HepG2 (cell line): Measurements from ENCODE around the gene METRN. TPM values are rescaled to one million over a fixed set of nuclear protein-coding genes. Genes with fewer than 3 reads are reported as not detected.
A peak's percentile ranks its signal among the peaks of the same experiment; 100 is the strongest.

ENCODE experiments used
- ATRX ChIP-seq: sonication (generic); formaldehyde crosslinking; IDR thresholded peaks from 2 replicates; pipeline ENCODE4 v1.4.0; 2020; ENCODE audit warnings: missing genetic modification reagents, borderline replicate concordance
- CENPBD1 ChIP-seq: sonication (generic); formaldehyde crosslinking; IDR thresholded peaks from 2 replicates; pipeline ENCODE4 v1.8.0; 2022; ENCODE audit warnings: missing genetic modification reagents, low read depth, mild to moderate bottlenecking, borderline replicate concordance
- CTCF ChIP-seq: sonication (generic); formaldehyde crosslinking; IDR thresholded peaks from 2 replicates; pipeline ENCODE4 v1.5.0; 2020; ENCODE audit warnings: mild to moderate bottlenecking, missing genetic modification reagents, moderate library complexity
- FOSL1 ChIP-seq: sonication (generic); formaldehyde crosslinking; IDR thresholded peaks from 2 replicates; pipeline ENCODE4 v1.9.0; 2021; ENCODE audit warnings: missing genetic modification reagents, borderline replicate concordance
- HIC2 ChIP-seq: sonication (generic); formaldehyde crosslinking; IDR thresholded peaks from 2 replicates; pipeline ENCODE4 v1.9.0; 2022; ENCODE audit warnings: low read depth, missing genetic modification reagents
- HMG20A ChIP-seq: IDR thresholded peaks from 2 replicates; pipeline ENCODE4 v1.6.1; 2016; ENCODE audit warnings: borderline replicate concordance
- HNRNPK ChIP-seq: fragments of 200-400 bp; formaldehyde crosslinking; IDR thresholded peaks from 2 replicates; pipeline ENCODE4 v1.6.1; 2018; ENCODE audit warnings: low read length, low read depth, moderate library complexity, mild to moderate bottlenecking; ENCODE audit not compliant: poor library complexity, severe bottlenecking
- KAT7 ChIP-seq: IDR thresholded peaks from 2 replicates; pipeline ENCODE4 v1.6.1; 2018; ENCODE audit warnings: borderline replicate concordance, missing compliant biosample characterization
- NAIF1 ChIP-seq: sonication (generic); formaldehyde crosslinking; IDR thresholded peaks from 2 replicates; pipeline ENCODE4 v1.5.0; 2020; ENCODE audit warnings: mild to moderate bottlenecking, missing genetic modification reagents, borderline replicate concordance
- RFX3 ChIP-seq: IDR thresholded peaks from 2 replicates; pipeline ENCODE4 v1.6.1; 2016; ENCODE audit warnings: missing biosample characterization, missing genetic modification reagents
- SMAD9 ChIP-seq: sonication (generic); formaldehyde crosslinking; IDR thresholded peaks from 2 replicates; pipeline ENCODE4 v1.5.1; 2020; ENCODE audit warnings: mild to moderate bottlenecking, missing genetic modification reagents
- SP4 ChIP-seq: sonication (generic); formaldehyde crosslinking; IDR thresholded peaks from 2 replicates; pipeline ENCODE4 v1.8.1; 2023; ENCODE audit warnings: mild to moderate bottlenecking, missing genetic modification reagents
- TBP ChIP-seq: sonication (generic); formaldehyde crosslinking; IDR thresholded peaks from 2 replicates; pipeline ENCODE4 v1.5.0; 2020; ENCODE audit warnings: missing genetic modification reagents
- ZBTB20 ChIP-seq: sonication (generic); formaldehyde crosslinking; IDR thresholded peaks from 2 replicates; pipeline ENCODE4 v1.8.1; 2023; ENCODE audit warnings: missing genetic modification reagents, low read depth, mild to moderate bottlenecking, borderline replicate concordance
- ZBTB21 ChIP-seq: sonication (generic); formaldehyde crosslinking; IDR thresholded peaks from 2 replicates; pipeline ENCODE4 v1.4.0; 2020; ENCODE audit warnings: missing genetic modification reagents
- ZBTB4 ChIP-seq: sonication (generic); formaldehyde crosslinking; IDR thresholded peaks from 2 replicates; pipeline ENCODE4 v1.4.0; 2020; ENCODE audit warnings: missing genetic modification reagents, mild to moderate bottlenecking, borderline replicate concordance
- ZBTB7B ChIP-seq: sonication (generic); formaldehyde crosslinking; IDR thresholded peaks from 2 replicates; pipeline ENCODE4 v1.4.0; 2020; ENCODE audit warnings: missing genetic modification reagents
- ZNF160 ChIP-seq: sonication (generic); formaldehyde crosslinking; IDR thresholded peaks from 2 replicates; pipeline ENCODE4 v1.8.0; 2022; ENCODE audit warnings: mild to moderate bottlenecking, inconsistent platforms, missing genetic modification reagents
- ZNF17 ChIP-seq: sonication (generic); formaldehyde crosslinking; IDR thresholded peaks from 2 replicates; pipeline ENCODE4 v1.5.0; 2020; ENCODE audit warnings: mild to moderate bottlenecking, missing genetic modification reagents
- ZNF235 ChIP-seq: sonication (generic); formaldehyde crosslinking; IDR thresholded peaks from 2 replicates; pipeline ENCODE4 v1.8.1; 2023; ENCODE audit warnings: mild to moderate bottlenecking, missing genetic modification reagents, borderline replicate concordance
- ZNF460 ChIP-seq: sonication (generic); formaldehyde crosslinking; IDR thresholded peaks from 2 replicates; pipeline ENCODE4 v1.5.1; 2020; ENCODE audit warnings: missing genetic modification reagents, mild to moderate bottlenecking, borderline replicate concordance
- ZNF546 ChIP-seq: sonication (generic); formaldehyde crosslinking; conservative IDR thresholded peaks from 2 replicates; pipeline ENCODE4 v1.8.1; 2023; ENCODE audit warnings: mild to moderate bottlenecking, missing genetic modification reagents
- ZNF879 ChIP-seq: sonication (generic); formaldehyde crosslinking; IDR thresholded peaks from 2 replicates; pipeline ENCODE4 v1.8.1; 2023; ENCODE audit warnings: missing genetic modification reagents
- polyA plus RNA-seq, 8 experiments: library from polyadenylated mRNA; depleted of rRNA in 3 of 8; stranded (reverse) in 7 of 8; unstranded in 1 of 8; fragments of >200 nt; fragmentation: Illumina TruSeq in 4 of 8; extraction: Trizol in 4 of 8; gene quantifications; 2 replicates each; pipeline versions ENCODE4 v1.2.1 to v1.2.3, GENCODE V29; 2011 to 2016; ENCODE audit warnings: low read depth in 4 of 8, missing spikeins in 1 of 8, mixed read lengths in 1 of 8; ENCODE audit not compliant: insufficient read depth in 1 of 8
- total RNA-seq, 5 experiments: library from RNA; depleted of rRNA; stranded (reverse); fragments of >200 nt; fragmentation: Illumina TruSeq; extraction: Trizol; gene quantifications; 2 replicates each; pipeline ENCODE4 v1.2.3, GENCODE V29; 2016; ENCODE audit warnings: low read depth in 1 of 5

Gene METRN
- total and polyA plus RNA-seq, 2 of the 13 experiments (the other 11 are each of a cell fraction or from before 2014, with no cell fraction given), result 25.5 to 46.1 TPM

- TF ChIP-seq ZBTB20 (no peak), SMAD9 (CRISPR knock-in tag) (no peak), RFX3 (CRISPR knock-in tag) (no peak), HMG20A (no peak), ZBTB7B (peak; percentile 7; the same call in 1 of the 2 replicates), FOSL1 (CRISPR knock-in tag) (no peak), ATRX (CRISPR knock-in tag) (no peak), HNRNPK (no peak), CTCF (peak; percentile 13; the same call in 1 of the 2 replicates), ZNF160 (0 out of 2 replicates have a peak, but pooled peaks have one; percentile 29), ZBTB4 (CRISPR knock-in tag) (no peak), ZNF546 (no peak), ZNF879 (CRISPR knock-in tag) (no peak), KAT7 (CRISPR knock-in tag) (no peak), ZNF235 (CRISPR knock-in tag) (no peak), CENPBD1 (CRISPR knock-in tag) (no peak), ZNF460 (CRISPR knock-in tag) (no peak), TBP (CRISPR knock-in tag) (no peak), NAIF1 (CRISPR knock-in tag) (no peak), HIC2 (CRISPR knock-in tag) (no peak), ZBTB21 (CRISPR knock-in tag) (no peak), SP4 (CRISPR knock-in tag) (no peak), ZNF17 (CRISPR knock-in tag) (no peak)
Measured at GRCh38 chr16:726438-727290, 11.7 kb downstream of the METRN start, which contains the start of the genes CCDC78 and HAGHL (continued).
